GM18505 (cell line): ENCODE results near the gene CD6.

Source experiments
- ATAC-seq: cut with Tn5 transposase; IDR thresholded peaks from one replicate; pipeline ENCODE4 v1.9.1; 2021; ENCODE audit not compliant: unreplicated experiment
- POLR2A ChIP-seq: IDR thresholded peaks from 4 replicates; pipeline ENCODE4 v1.6.1; 2011; ENCODE audit warnings: borderline replicate concordance; ENCODE audit not compliant: insufficient read depth, insufficient read length; ENCODE audit errors: extremely low read depth

CD6 gene

GRCh38 chr11:60941371-60942119 lies 29.9 kb upstream of the CD6 start:
- ATAC-seq, result no peak
- no peak for TF ChIP-seq POLR2A

- no peak for TF ChIP-seq POLR2A
- ATAC-seq, result no peak
These were observed 29.3 kb upstream of the CD6 start for GRCh38 chr11:60942219-60942618.

DNA sequence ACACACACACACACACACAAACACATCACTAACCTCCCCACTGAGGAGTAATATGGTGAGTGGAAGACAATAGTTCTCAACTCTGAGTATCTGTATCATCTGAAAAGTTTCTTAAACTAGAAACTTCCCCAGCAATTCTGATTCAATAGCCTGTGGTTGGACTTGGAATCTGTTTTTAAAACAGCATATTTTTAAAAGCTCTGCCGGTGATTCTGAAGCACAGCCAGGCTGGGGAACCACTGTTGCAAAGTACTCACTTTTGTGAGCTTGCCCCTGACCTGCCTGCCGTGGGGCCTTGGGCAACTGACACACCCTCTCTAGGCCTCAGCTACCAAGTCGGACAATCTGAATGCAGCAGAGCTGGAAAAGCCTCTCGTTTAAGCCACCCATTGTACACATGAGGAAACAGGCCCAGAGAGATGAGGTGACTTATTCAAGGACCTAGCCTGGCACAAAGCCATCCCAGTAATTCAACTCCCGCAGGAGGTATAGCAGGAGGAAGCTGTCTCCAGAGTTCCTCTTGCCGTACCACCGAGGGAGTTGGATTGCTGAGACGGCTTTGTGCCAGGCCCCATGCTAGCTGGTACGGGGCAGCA lies 28.4 kb upstream of the CD6 start:
- TF ChIP-seq POLR2A, result no peak

DNA sequence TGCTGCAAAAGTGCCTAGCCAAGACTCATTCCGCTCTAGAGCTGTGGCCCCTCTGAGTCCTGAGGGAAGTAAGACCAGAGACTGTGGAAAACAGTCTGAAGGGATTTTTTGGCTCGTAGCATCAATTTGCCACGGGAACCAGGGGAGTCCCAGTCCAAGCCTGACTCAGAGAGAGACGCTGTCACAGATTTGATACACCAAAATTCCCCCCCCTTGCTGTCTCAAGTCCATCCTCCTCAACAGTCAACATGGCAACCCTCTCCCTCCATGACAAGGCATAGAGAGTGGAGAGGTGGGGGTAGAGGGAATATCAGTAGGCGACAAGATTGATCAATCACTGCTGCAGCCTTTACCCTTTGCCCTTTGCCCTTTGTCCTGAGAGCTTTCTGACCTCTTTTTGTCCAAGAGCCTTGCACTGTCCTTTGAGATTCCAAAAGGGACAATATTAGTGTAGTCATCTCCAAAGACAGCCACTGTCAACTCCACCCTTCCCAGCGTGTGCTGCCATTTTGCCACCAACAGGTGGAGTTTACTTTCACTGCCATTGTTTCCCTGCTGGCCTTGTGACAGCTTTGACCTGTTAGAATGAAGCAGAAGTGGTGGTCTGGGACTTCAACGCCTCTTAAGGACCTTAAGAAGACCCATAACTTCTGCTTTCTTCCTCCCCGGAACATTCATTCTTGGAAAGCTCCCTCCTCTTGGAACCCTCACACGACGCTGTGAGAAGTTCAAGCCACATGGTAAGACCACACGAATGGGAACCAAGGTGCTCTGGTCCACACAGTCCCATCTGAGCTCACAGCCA lies 26.8 kb upstream of the CD6 start:
- ATAC-seq, result no peak
- no peak for TF ChIP-seq POLR2A

More for the DNA sequence above, 28.4 kb upstream of the CD6 start:
- no peak for ATAC-seq

GRCh38 chr11:60945295-60945667 lies 26.2 kb upstream of the CD6 start:
- TF ChIP-seq POLR2A, result no peak
- no peak for ATAC-seq

- no peak for ATAC-seq
- no peak for TF ChIP-seq POLR2A
These were observed 24.7 kb upstream of the CD6 start for GRCh38 chr11:60946601-60947264.

GRCh38 chr11:60947700-60948099 lies 23.8 kb upstream of the CD6 start:
- TF ChIP-seq POLR2A, result no peak
- ATAC-seq, result no peak

DNA sequence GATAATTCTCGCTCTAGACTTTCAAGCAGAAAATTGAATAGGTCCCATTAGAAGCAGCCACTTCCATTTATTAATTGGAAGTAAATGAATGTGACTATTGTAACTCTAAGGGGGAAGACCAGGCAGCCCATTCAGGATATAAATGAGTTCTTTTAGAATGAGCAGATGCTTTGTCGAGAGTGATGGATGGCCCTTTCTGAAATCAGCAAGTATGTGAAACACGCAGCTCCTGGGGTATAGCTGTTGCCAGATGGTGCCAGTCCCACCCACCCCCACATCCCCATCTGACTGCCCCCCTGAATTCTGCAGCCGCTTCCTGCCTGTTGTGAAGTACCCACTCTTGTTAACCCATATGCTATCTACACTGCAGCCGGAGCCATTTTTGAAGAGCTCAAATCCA lies 23.2 kb upstream of the CD6 start:
- TF ChIP-seq POLR2A, result no peak
- ATAC-seq, result no peak

GRCh38 chr11:60950024-60950423 lies 21.5 kb upstream of the CD6 start:
- no peak for ATAC-seq
- no peak for TF ChIP-seq POLR2A

DNA sequence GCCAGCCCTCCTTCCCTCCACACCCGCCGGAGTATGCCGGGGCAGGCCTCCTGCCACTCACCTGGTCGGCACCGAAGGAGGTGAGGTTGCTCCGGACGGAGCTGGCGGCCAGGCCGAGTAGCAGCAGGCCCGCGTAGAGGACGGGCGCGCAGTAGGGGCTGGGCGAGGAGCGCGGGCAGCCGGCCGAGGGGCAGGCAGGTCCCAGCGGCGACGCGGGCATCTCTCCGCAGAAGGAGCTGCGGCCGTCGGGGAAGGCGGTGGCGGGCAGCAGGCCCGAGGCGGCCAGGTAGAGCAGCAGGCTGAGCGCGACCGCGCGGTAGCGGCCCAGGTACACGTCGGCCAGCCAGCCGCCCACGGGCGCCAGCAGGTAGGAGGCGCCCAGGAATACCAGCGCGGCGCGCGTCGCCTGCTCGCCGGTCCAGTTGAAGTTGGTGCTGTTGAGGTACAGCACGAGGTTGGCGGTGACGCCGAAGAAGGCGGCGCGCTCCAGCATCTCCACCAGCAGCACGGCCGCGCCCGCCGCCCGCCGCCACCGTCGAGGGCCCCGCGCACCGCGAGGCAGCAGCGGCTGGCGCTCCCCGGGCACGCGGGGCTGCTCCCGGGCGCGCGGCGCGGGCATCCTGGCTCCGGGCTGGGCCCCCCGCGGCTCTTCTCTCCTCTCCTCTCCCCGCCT lies 20.4 kb upstream of the CD6 start:
- TF ChIP-seq POLR2A, result peak; percentile 60
- ATAC-seq, result peak; percentile 21

GRCh38 chr11:60951606-60951903 lies 19.9 kb upstream of the CD6 start:
- no peak for TF ChIP-seq POLR2A
- peak; percentile 12 for ATAC-seq

DNA sequence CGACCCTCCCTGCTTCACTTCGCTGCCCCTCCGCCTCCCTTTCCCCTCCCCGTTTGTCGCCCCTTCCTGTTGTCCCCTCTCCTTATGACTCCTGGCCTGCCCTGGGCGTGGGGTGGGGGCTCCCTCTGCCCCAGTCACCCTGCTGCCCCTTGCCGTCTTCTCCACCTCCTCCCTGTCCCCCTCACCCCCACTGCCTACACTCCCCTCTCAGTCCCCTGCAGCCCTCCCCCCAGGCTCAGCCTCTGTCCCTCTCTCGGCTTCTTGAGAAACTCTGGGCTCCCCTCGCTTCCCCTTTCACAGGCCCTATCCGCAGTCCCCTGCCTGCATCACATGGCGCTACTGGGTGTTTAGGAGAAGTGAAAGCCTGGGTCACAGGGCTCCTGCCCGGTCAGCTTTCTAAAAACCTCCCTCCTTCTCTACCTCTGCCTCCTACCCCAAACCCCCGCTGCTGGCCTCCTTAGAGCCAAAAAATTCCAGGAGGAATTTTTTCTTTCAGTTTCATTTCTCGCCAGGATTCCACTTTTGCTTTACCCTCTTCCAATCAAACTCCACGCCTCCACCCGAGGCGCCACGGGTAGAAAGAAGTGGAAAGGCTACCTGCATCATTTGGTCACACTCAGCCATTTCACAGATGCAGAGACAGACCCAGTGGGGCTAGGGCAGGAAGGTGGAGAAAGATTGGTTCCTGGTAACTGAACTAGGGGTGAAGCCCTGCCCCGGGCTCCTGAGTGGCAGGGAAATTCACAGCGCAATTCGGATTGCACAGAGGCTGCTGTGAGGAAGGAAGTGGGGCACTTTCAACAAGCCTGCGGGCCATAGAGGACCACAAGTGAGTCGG lies 19.4 kb upstream of the CD6 start, which contains the start of gene SLC15A3:
Gene SLC15A3, minus strand, starts transcription at position 273 of the 838 bp plus-strand sequence. CDS start 625 bp downstream, outside the sequence.
- peak; percentile 55 for TF ChIP-seq POLR2A
- ATAC-seq, result peak; percentile 66
